Naive thymus-derived CD4-positive, alpha-beta T cell (primary cell): Measurements from ENCODE around the gene KCNJ12. TPM values are rescaled to one million over a fixed set of nuclear protein-coding genes. Genes with fewer than 3 reads are reported as not detected.
A peak's percentile ranks its signal among the peaks of the same experiment; 100 is the strongest.
"Not testable (repeated sequence)": the region's sequence is repeated elsewhere in the genome, so short reads cannot be mapped to it uniquely, and the experiment has no call there.

ENCODE experiments used
- ATAC-seq: fragments of 150-1000 bp; cut with Tn5 transposase; 2 replicates; pipeline ENCODE4 v1.10.0; 2021; ENCODE audit warnings: mild to moderate bottlenecking, moderate library complexity
- CTCF ChIA-PET: fragments of 350-600 bp; sonication (Branson Sonifier 250); formaldehyde crosslinking; loops from one replicate; lab custom pipeline; 2021; ENCODE audit warnings: antibody characterized with exemption; lab: Charles Lee
- POLR2A ChIA-PET: fragments of 350-600 bp; sonication (Branson Sonifier 250); formaldehyde crosslinking; loops from one replicate; lab custom pipeline; 2021; ENCODE audit warnings: antibody characterized with exemption, inconsistent platforms; lab: Charles Lee
- DNase-seq, 9 donors: peaks; one replicate each; pipeline versions ENCODE4 v3.0.0 to v3.0.0-alpha.2; 2020 to 2022; ENCODE audit warnings: mixed read lengths in 1 of 9
- H3K27ac ChIP-seq: one replicate; pipeline ENCODE4 v1.7.0; 2013; ENCODE audit warnings: mild to moderate bottlenecking, low read depth, low read length, moderate library complexity
- H3K27me3 ChIP-seq, 2 donors: one replicate each; pipeline ENCODE4 v1.7.0; 2013; ENCODE audit warnings: low read length in 2 of 2, mild to moderate bottlenecking in 2 of 2, moderate library complexity in 2 of 2; ENCODE audit not compliant: control insufficient read depth in 2 of 2, insufficient read depth in 2 of 2
- H3K36me3 ChIP-seq, 3 experiments: 1 replicate in 2 of 3; 2 replicates in 1 of 3; pipeline ENCODE4 v1.7.0; 2013; ENCODE audit warnings: low read length in 3 of 3, mild to moderate bottlenecking in 3 of 3, moderate library complexity in 1 of 3; ENCODE audit not compliant: insufficient read depth in 3 of 3, control insufficient read depth in 2 of 3
- H3K4me1 ChIP-seq, 2 donors: one replicate each; pipeline ENCODE4 v1.7.0; 2013; ENCODE audit warnings: low read length in 2 of 2, mild to moderate bottlenecking in 2 of 2, moderate library complexity in 1 of 2; ENCODE audit not compliant: control insufficient read depth in 2 of 2, insufficient read depth in 2 of 2
- H3K4me3 ChIP-seq: 2 replicates; pipeline ENCODE4 v1.7.0; 2013; ENCODE audit warnings: mild to moderate bottlenecking, low read length
- H3K9me3 ChIP-seq, 3 experiments: 1 replicate in 2 of 3; 2 replicates in 1 of 3; pipeline ENCODE4 v1.7.0; 2013; ENCODE audit warnings: low read length in 3 of 3; ENCODE audit not compliant: control insufficient read depth in 2 of 3
- H3K27ac Mint-ChIP-seq, 9 donors: one replicate each; pipeline ENCODE4 v1.8.0; 2020 to 2022; ENCODE audit warnings: mixed read lengths in 9 of 9, mild to moderate bottlenecking in 8 of 9, moderate library complexity in 5 of 9, inconsistent platforms in 2 of 9
- H3K27me3 Mint-ChIP-seq, 5 donors: one replicate each; pipeline ENCODE4 v1.8.0; 2021 to 2022; ENCODE audit warnings: mixed read lengths in 5 of 5, mild to moderate bottlenecking in 1 of 5
- H3K36me3 Mint-ChIP-seq, 5 donors: one replicate each; pipeline ENCODE4 v1.8.0; 2020 to 2022; ENCODE audit warnings: mixed read lengths in 5 of 5, mild to moderate bottlenecking in 3 of 5, inconsistent platforms in 1 of 5
- H3K4me1 Mint-ChIP-seq, 7 donors: one replicate each; pipeline ENCODE4 v1.8.0; 2020 to 2022; ENCODE audit warnings: mixed read lengths in 7 of 7, mild to moderate bottlenecking in 3 of 7, inconsistent platforms in 1 of 7
- H3K4me3 Mint-ChIP-seq, 10 donors: one replicate each; pipeline ENCODE4 v1.8.0; 2020 to 2022; ENCODE audit warnings: mild to moderate bottlenecking in 10 of 10, mixed read lengths in 10 of 10, moderate library complexity in 6 of 10, inconsistent platforms in 2 of 10
- H3K9me3 Mint-ChIP-seq, 11 donors: one replicate each; pipeline ENCODE4 v1.8.0; 2020 to 2022; ENCODE audit warnings: mixed read lengths in 11 of 11, mild to moderate bottlenecking in 4 of 11, inconsistent platforms in 1 of 11, moderate library complexity in 1 of 11
- intact Hi-C, 2 donors: fragments of 100-400 bp; cut with micrococcal nuclease; formaldehyde crosslinking; loops; one replicate each; pipeline ENCODE4 v1.15.1; 2023
- polyA plus RNA-seq, 2 donors: library from polyadenylated mRNA; unstranded; fragments of 300-500 nt; fragmentation: Illumina TruSeq; gene quantifications; one replicate each; pipeline ENCODE4 v1.2.3, GENCODE V29; 2021
- total RNA-seq, 6 experiments: library from RNA in 5 of 6; stranded (reverse) in 5 of 6; gene quantifications; 1 replicate in 5 of 6; 2 replicates in 1 of 6; pipeline ENCODE4 v1.2.3 and lab custom pipeline; 2021 to 2026

The KCNJ12 gene
- total and polyA plus RNA-seq, 7 experiments from 2014 or later, result 0.19 to 0.24 TPM; not detected in 5

- intact Hi-C loops, H3K9me3 ChIP-seq, DNase-seq, H3K27ac ChIP-seq, H3K27ac Mint-ChIP-seq, H3K36me3 ChIP-seq, POLR2A ChIA-PET, H3K36me3 Mint-ChIP-seq, ATAC-seq, H3K27me3 ChIP-seq, H3K27me3 Mint-ChIP-seq, H3K4me3 Mint-ChIP-seq, H3K4me1 Mint-ChIP-seq, H3K9me3 Mint-ChIP-seq, H3K4me3 ChIP-seq, CTCF ChIA-PET, H3K4me1 ChIP-seq: not testable (repeated sequence)
Observed at GRCh38 chr17:21402166-21402571, 26.0 kb downstream of the KCNJ12 start.

GRCh38 chr17:21402926-21403325 lies 26.8 kb downstream of the KCNJ12 start:
- H3K4me1 ChIP-seq, H3K27ac ChIP-seq, H3K4me1 Mint-ChIP-seq, H3K36me3 Mint-ChIP-seq, H3K27me3 Mint-ChIP-seq, H3K4me3 ChIP-seq, DNase-seq, ATAC-seq, H3K36me3 ChIP-seq, H3K27ac Mint-ChIP-seq, intact Hi-C loops, H3K27me3 ChIP-seq, POLR2A ChIA-PET, H3K9me3 ChIP-seq, H3K4me3 Mint-ChIP-seq: not testable (repeated sequence)
- H3K9me3 Mint-ChIP-seq, result peaks cover 0 to 11% (median 0%) of the 10 kb centered on the region in 11 donors
- CTCF ChIA-PET, result interaction anchor here (0.8 kb wide), 1 partner anchor 87 kb away, joined by 3 read pairs; no protein-coding TSS in a partner anchor

GRCh38 chr17:21404106-21404505 lies 27.9 kb downstream of the KCNJ12 start:
- intact Hi-C loops, POLR2A ChIA-PET, H3K36me3 Mint-ChIP-seq, H3K27ac ChIP-seq, CTCF ChIA-PET, H3K4me1 Mint-ChIP-seq, DNase-seq, H3K27me3 ChIP-seq, ATAC-seq, H3K4me3 ChIP-seq, H3K36me3 ChIP-seq, H3K27ac Mint-ChIP-seq, H3K4me1 ChIP-seq, H3K9me3 ChIP-seq, H3K4me3 Mint-ChIP-seq, H3K27me3 Mint-ChIP-seq: not testable (repeated sequence)
- peaks cover 0 to 14% (median 3%) of the 10 kb centered on the region in 11 donors for H3K9me3 Mint-ChIP-seq

- intact Hi-C loops, H3K4me3 ChIP-seq, H3K4me3 Mint-ChIP-seq, H3K36me3 Mint-ChIP-seq, POLR2A ChIA-PET, ATAC-seq, H3K27ac Mint-ChIP-seq, CTCF ChIA-PET, H3K27me3 Mint-ChIP-seq, H3K4me1 ChIP-seq, DNase-seq, H3K27me3 ChIP-seq, H3K27ac ChIP-seq, H3K36me3 ChIP-seq, H3K9me3 ChIP-seq, H3K4me1 Mint-ChIP-seq: not testable (repeated sequence)
- H3K9me3 Mint-ChIP-seq, result peaks cover 0 to 15% (median 3%) of the 10 kb centered on the region in 11 donors
Observed at GRCh38 chr17:21404539-21404938, 28.4 kb downstream of the KCNJ12 start.

- not testable (repeated sequence) for DNase-seq
Observed at GRCh38 chr17:21404956-21405731, 29.0 kb downstream of the KCNJ12 start.

GRCh38 chr17:21405904-21406400 lies 29.8 kb downstream of the KCNJ12 start:
- CTCF ChIA-PET, H3K27ac Mint-ChIP-seq: not testable (repeated sequence)

More at GRCh38 chr17:21404956-21405731, 29.0 kb downstream of the KCNJ12 start:
- H3K27me3 ChIP-seq, H3K36me3 ChIP-seq, H3K27ac Mint-ChIP-seq, POLR2A ChIA-PET, H3K9me3 ChIP-seq, H3K36me3 Mint-ChIP-seq, H3K4me1 Mint-ChIP-seq, H3K4me3 ChIP-seq, H3K4me1 ChIP-seq, H3K4me3 Mint-ChIP-seq, H3K27me3 Mint-ChIP-seq, H3K27ac ChIP-seq, CTCF ChIA-PET, intact Hi-C loops: not testable (repeated sequence)
- H3K9me3 Mint-ChIP-seq, result peaks cover 0 to 15% (median 3%) of the 10 kb centered on the region in 11 donors
- peak; percentile 56 for ATAC-seq

More at GRCh38 chr17:21405904-21406400, 29.8 kb downstream of the KCNJ12 start:
- DNase-seq, ATAC-seq, H3K4me3 ChIP-seq, H3K36me3 Mint-ChIP-seq, H3K9me3 ChIP-seq, H3K36me3 ChIP-seq, H3K4me1 ChIP-seq, H3K4me3 Mint-ChIP-seq, H3K4me1 Mint-ChIP-seq, POLR2A ChIA-PET, H3K27me3 Mint-ChIP-seq, H3K27me3 ChIP-seq, H3K27ac ChIP-seq, intact Hi-C loops: not testable (repeated sequence)
- peaks cover 0 to 15% (median 3%) of the 10 kb centered on the region in 11 donors for H3K9me3 Mint-ChIP-seq
